Measurements from ENCODE around the gene TTLL13. TPM values are rescaled to one million over a fixed set of nuclear protein-coding genes. Genes with fewer than 3 reads are reported as not detected.

The TTLL13 gene
- total RNA-seq, 4 donors from 2014 or later = 0.27 TPM; not detected in 3

- Histone ChIP-seq H3K27me3 (no peaks in the 10 kb centered on the region), H3K4me1 (peaks cover 21 to 36% (median 29%) of the 10 kb centered on the region in 4 donors), H3K27ac (no peak overlapping the region), H3K9me3 (no peaks in the 10 kb centered on the region), H3K4me3 (no peak overlapping the region), H3K36me3 (peaks cover 0 to 61% (median 15%) of the 10 kb centered on the region in 4 donors)
- in situ Hi-C loops (cut with MboI; ENCODE audit: low pct_ligation_motif_present in 1 of 4, low pct_unique_long_range_greater_than_20kb in 1 of 4, low sequenced_read_pairs in 3 of 4) = no loop called here
- DNase-seq = no peak
- 88% methylated on average over 7 of the region's 7 CpGs; no CpG with 5 or more reads in 1 of the 2 donors for WGBS, 2 donors (ENCODE audit: low coverage in 1 of 2)
- TF ChIP-seq EP300 (IDR thresholded peaks at IDR 0.05; ENCODE audit: low read depth) (no peak), POLR2A (IDR thresholded peaks at IDR 0.05) (no peak), CTCF (IDR thresholded peaks at IDR 0.05) (no peak), POLR2AphosphoS5 (IDR thresholded peaks at IDR 0.05) (no peak)
- intact Hi-C loops (cut with DNase I; ENCODE audit: low total_unique reads) = loop anchor here (10.0 kb wide), 1 partner anchor 473 kb away; the partner anchor contains the start of gene MESP1
Observed at GRCh38 chr15:90227336-90227735, 22.0 kb upstream of the TTLL13 start.

GRCh38 chr15:90227816-90228772 lies 21.3 kb upstream of the TTLL13 start:
- Histone ChIP-seq H3K36me3 (peaks cover 0 to 53% (median 13%) of the 10 kb centered on the region in 4 donors), H3K27me3 (no peaks in the 10 kb centered on the region), H3K9me3 (no peaks in the 10 kb centered on the region), H3K4me3 (no peak overlapping the region), H3K27ac (peak overlapping the region in 3 of 4 donors; percentile 90 to 97 (median 95)), H3K4me1 (peaks cover 23 to 43% (median 36%) of the 10 kb centered on the region in 4 donors)
- DNase-seq = no peak
- intact Hi-C loops (cut with DNase I; ENCODE audit: low total_unique reads) (loop anchor here (10.0 kb wide), 1 partner anchor 473 kb away; the partner anchor contains the start of gene MESP1), in situ Hi-C loops (cut with MboI; ENCODE audit: low pct_ligation_motif_present in 1 of 4, low pct_unique_long_range_greater_than_20kb in 1 of 4, low sequenced_read_pairs in 3 of 4) (no loop called here)
- no peak for TF ChIP-seq POLR2A (IDR thresholded peaks at IDR 0.05)
- TF ChIP-seq CTCF (IDR thresholded peaks at IDR 0.05) = no peak
- no peak for TF ChIP-seq EP300 (IDR thresholded peaks at IDR 0.05; ENCODE audit: low read depth)
- no peak for TF ChIP-seq POLR2AphosphoS5 (IDR thresholded peaks at IDR 0.05)
- 86% methylated on average over 32 of the region's 38 CpGs; no CpG with 5 or more reads in 1 of the 2 donors for WGBS, 2 donors (ENCODE audit: low coverage in 1 of 2)

GRCh38 chr15:90228960-90229359 lies 20.4 kb upstream of the TTLL13 start:
- peaks cover 23 to 43% (median 36%) of the 10 kb centered on the region in 4 donors for H3K4me1 ChIP-seq
- peak overlapping the region in 3 of 4 donors; percentile 90 to 97 (median 95) for H3K27ac ChIP-seq
- in situ Hi-C loops (cut with MboI; ENCODE audit: low pct_ligation_motif_present in 1 of 4, low pct_unique_long_range_greater_than_20kb in 1 of 4, low sequenced_read_pairs in 3 of 4) = no loop called here
- peaks cover 0 to 45% (median 10%) of the 10 kb centered on the region in 4 donors for H3K36me3 ChIP-seq
- no peaks in the 10 kb centered on the region for H3K9me3 ChIP-seq
- no peak overlapping the region for H3K4me3 ChIP-seq
- DNase-seq = no peak
- intact Hi-C loops (cut with DNase I; ENCODE audit: low total_unique reads) = loop anchor here (10.0 kb wide), 1 partner anchor 474 kb away; the partner anchor contains the start of gene MESP1
- 70 to 90% methylated on average over 2 to 9 of the region's 15 CpGs for WGBS, 2 donors (ENCODE audit: low coverage in 1 of 2)
- no peaks in the 10 kb centered on the region for H3K27me3 ChIP-seq
- TF ChIP-seq POLR2A (IDR thresholded peaks at IDR 0.05) = no peak

- Histone ChIP-seq H3K4me1 (peaks cover 28 to 51% (median 43%) of the 10 kb centered on the region in 4 donors), H3K4me3 (peak overlapping the region in 1 of 4 donors; percentile 67), H3K27me3 (no peaks in the 10 kb centered on the region), H3K27ac (peak overlapping the region; percentile 90 to 99 (median 96)), H3K9me3 (no peaks in the 10 kb centered on the region), H3K36me3 (peaks cover 0 to 34% (median 6%) of the 10 kb centered on the region in 4 donors)
- WGBS, 2 donors (ENCODE audit: low coverage in 1 of 2) = 47% methylated on average over 12 of the region's 12 CpGs; no CpG with 5 or more reads in 1 of the 2 donors
- intact Hi-C loops (cut with DNase I; ENCODE audit: low total_unique reads) = no loop called here
- in situ Hi-C loops (cut with MboI; ENCODE audit: low pct_ligation_motif_present in 1 of 4, low pct_unique_long_range_greater_than_20kb in 1 of 4, low sequenced_read_pairs in 3 of 4) = no loop called here
- peak; percentile 67 for DNase-seq
- TF ChIP-seq POLR2AphosphoS5 (IDR thresholded peaks at IDR 0.05) = peak in 2 of 3 donors; percentile 37 to 70
- peak; percentile 63 for TF ChIP-seq POLR2A (IDR thresholded peaks at IDR 0.05)
- no peak for TF ChIP-seq EP300 (IDR thresholded peaks at IDR 0.05; ENCODE audit: low read depth)
- TF ChIP-seq CTCF (IDR thresholded peaks at IDR 0.05) = no peak
Observed at GRCh38 chr15:90230071-90230494, 19.3 kb upstream of the TTLL13 start.
